HG03571 (cell line): Measurements from ENCODE around the gene CAMTA1.

Experiments
- ATAC-seq: cut with Tn5 transposase; IDR thresholded peaks from one replicate; pipeline ENCODE4 v1.9.1; 2021; ENCODE audit not compliant: unreplicated experiment

The CAMTA1 gene

DNA sequence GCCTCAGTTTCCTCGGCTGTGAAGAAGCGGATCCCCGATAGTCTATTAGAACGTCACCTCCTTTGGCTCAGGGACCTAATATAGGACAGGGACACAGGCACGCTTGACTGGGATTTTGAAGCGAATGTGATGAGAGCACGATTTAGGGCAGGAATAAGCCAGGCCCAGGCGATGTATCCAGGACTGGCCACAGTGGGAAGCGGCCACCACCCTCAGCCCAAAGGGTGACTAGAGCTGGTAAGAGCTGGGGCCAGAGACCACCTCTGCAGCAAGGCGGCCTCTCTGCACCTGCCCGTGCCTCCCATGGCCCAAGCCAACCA, 885.9 kb downstream of the CAMTA1 start:
- no peak for ATAC-seq

- ATAC-seq = no peak
Measured at GRCh38 chr1:7671676-7672075, 886.4 kb downstream of the CAMTA1 start.

DNA sequence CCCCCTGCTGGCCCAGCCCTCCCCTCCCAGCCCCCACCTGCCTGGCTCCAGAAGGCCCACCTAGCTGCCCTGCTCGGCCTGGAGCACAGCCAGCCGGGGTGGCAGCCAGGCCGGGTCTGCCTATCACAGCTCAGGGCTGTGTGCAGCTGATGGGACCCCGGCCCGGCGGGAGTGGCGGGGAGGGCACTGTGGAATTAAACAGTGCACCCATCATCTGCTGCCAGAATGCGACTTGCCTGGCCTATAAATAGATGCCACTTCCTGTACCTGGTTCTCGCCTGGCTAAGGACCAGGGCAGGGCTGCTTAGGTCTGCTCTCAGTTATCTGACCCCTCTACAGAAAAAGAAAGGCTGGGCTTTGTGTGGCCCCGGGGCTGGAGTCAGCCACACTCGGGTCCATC, 887.6 kb downstream of the CAMTA1 start:
- ATAC-seq = no peak

GRCh38 chr1:7674972-7675371, 889.7 kb downstream of the CAMTA1 start:
- ATAC-seq = no peak

DNA sequence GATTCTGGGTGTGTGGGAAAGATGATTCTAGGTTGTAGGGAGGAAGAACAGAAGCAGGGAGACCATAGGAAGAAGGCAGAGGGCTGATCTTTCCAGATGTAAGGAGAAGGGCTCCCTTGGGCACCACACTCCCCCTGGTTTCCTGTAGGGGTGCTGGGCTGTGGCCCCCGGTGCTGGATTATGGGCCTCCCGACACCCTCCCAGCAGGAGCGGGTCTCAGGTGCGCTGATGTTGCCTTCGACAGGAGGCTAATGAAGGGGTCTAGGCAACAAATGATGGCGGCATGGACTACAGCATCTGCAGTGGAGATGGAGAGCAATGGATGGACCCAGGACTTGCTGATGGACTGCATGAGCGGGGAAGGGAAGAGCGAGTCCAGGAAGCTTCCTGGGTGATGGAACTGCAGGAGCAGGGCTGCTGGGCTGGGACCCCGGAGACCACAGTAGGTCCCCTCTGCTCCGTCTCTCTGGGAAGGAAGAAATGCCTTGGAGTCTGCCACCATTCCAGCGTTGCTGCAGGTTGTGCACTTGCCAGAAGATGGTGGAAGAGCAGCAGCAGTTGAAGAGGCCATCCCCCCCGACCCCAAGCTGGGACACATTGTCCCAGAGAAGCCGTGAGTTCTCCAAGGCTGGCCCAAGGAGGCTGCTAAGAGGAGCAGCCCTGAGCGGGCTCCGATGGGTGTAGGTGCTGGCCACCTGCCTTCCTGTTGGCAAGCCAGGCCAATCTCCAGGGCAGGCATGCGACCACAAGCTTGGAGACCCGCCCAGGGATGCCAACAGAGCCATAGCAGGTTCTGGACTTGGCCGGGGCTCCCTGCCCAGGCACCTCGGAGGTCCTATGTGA, 890.4 kb downstream of the CAMTA1 start:
- ATAC-seq = no peak

- ATAC-seq = no peak
Measured at GRCh38 chr1:7676274-7676945, 891.2 kb downstream of the CAMTA1 start.

DNA sequence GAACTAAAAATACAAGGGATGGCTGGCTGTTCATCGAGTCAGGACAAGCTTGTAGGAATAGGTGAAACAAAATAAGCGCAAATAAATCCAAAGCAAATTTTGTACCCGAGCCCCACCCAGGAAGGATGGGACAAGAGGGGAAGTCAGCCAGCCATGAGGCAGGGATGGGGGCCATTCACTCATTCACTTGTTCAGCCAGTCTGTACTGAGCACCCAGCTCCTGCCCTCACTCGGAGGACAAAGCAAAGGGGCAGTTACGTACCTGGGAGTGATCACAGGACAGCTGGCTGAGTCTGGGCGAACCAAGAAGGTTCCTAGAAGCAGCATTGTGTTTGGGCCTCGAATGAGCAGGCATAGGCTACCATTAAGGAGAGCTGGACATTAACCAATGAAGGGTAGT, 891.9 kb downstream of the CAMTA1 start:
- no peak for ATAC-seq

GRCh38 chr1:7677815-7678214, 892.6 kb downstream of the CAMTA1 start:
- ATAC-seq = no peak

DNA sequence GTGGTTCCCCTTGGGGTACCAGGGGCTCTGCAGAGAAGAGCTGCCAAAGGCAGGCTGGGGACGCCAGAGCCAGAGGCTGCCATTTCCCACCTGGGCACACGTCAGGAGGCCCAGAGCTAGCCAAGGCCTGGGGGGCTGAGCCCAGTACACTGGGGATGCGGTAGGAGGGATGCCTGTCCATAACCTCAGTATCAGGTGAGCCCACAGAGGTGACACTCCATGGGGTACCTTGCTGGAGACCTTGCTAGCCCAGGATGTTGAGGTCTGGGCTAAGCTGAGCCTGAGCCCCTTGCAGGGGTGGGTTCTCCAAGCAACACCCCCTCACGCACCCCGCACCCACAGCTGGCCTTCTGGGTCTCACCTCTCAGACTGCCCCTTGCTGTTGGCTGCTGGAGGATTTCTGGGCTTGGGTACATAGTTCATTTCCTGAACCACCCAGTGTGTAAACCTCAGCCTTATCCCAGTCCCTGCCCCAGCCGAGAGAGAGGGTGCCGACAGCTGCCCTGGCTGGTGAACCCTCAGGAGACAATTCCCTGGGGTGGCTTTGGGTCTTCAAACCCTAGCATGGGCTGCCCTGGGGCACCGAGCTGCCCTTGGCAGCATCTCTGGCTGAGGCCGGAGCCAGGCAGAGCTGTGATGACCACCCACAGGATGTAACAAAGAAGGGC, 893.4 kb downstream of the CAMTA1 start:
- ATAC-seq = no peak

DNA sequence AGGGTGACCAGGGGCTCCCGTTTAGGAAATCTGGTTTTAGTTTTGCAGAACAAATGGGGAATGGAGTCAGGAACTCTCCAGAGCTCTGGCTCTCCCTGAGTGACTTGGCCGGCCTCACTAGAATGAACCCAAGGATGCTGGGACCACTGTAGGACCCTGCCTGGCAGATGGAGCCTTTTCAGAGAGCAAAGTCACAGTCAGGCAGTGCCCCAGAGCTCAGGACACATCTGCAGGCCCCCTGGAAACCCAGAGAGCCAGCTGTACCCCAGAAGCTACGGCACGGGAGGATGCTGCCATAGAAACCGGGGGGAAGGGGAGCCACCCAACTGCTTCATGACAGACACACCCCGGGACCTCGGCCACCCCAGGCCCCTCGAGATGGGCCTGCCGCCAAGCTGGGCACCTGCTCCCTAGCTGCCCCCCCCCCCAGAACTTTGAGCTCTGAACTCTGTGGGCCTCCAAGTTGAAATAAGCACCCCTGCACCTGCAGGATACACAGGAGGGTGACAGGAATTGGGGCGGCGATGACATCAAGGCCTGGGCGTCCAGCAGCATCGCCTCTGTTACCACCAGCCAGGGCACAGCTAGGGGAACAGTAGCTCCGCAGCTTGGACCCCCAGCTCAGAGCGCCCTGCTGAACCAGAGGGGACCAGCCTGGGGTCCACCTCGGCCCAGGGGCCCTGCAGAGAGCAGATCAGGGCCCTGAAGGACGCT, 894.1 kb downstream of the CAMTA1 start:
- no peak for ATAC-seq

DNA sequence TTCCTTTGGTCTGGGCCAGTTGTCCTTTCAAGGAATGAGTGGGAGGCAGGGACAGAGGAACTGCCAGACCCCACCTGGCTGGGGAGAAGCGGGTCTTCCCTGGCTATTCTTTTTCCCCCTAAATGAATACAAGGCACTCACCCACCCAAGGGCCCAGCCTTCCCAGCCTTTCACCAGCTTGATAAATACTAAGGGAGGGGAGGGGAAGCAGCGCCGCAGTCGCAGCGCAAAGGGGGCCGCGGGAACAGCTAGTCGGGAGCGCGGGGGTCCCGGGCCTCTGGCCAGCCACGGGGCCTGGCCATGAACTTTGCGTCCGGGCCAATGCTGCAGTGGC, 894.6 kb downstream of the CAMTA1 start:
- no peak for ATAC-seq

- no peak for ATAC-seq
Measured at GRCh38 chr1:7680207-7680954, 895.1 kb downstream of the CAMTA1 start.

DNA sequence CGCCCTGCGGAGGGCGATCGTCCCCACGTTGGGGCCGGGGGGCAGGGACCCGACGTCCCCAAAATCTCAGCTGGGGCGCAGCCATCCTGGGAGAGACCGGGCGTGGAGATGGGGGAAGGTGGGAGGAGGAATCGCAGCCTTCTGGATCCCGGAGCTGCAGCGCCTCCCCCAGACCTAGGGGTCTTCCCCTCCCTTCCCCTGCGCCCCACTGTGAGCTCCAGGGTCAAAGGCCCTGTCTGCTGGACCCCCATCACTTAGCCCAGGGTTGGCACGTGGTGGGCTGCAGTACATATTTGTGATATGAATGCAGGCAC, 895.7 kb downstream of the CAMTA1 start:
- ATAC-seq = no peak

DNA sequence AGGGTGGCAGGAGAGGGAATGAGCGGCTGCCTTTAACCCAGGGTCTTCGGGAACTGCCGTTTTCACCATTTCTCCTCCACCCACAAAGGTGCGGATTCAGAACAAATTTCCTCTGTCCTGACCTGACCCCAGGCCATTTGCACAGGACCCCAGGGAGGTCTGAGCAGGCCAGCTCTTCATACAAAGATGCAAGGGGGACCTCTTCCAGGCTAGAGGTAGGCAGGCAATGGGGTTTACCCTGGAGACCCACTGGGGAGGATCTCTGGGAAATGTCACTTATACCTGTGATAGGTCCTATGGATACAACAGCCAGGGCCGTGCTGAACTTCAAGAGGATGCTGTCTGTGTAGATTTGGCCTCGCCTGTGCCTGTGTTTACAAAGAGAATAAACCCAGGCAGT, 896.1 kb downstream of the CAMTA1 start:
- no peak for ATAC-seq

- no peak for ATAC-seq
Measured at GRCh38 chr1:7683521-7683920, 898.3 kb downstream of the CAMTA1 start.

DNA sequence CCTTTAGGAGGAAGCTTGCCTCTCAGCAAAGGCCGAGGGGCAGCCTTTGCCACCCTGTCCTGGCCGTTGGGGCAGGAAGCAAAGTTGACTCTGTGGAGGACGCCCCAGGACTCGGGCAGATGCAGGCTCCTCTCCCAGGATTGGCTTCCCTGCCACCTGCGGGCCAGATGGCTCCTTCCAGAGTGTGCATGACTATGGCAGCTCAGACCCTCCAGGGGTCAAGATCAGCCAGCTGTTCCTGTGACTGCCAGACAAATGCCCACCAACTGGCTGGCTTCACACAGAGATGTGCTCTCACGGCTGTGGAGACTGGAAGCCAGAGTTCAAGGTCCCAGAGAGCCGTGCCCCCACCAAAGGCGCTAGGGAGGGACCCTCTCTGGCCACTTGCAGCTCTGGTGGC, 898.9 kb downstream of the CAMTA1 start:
- ATAC-seq = no peak

DNA sequence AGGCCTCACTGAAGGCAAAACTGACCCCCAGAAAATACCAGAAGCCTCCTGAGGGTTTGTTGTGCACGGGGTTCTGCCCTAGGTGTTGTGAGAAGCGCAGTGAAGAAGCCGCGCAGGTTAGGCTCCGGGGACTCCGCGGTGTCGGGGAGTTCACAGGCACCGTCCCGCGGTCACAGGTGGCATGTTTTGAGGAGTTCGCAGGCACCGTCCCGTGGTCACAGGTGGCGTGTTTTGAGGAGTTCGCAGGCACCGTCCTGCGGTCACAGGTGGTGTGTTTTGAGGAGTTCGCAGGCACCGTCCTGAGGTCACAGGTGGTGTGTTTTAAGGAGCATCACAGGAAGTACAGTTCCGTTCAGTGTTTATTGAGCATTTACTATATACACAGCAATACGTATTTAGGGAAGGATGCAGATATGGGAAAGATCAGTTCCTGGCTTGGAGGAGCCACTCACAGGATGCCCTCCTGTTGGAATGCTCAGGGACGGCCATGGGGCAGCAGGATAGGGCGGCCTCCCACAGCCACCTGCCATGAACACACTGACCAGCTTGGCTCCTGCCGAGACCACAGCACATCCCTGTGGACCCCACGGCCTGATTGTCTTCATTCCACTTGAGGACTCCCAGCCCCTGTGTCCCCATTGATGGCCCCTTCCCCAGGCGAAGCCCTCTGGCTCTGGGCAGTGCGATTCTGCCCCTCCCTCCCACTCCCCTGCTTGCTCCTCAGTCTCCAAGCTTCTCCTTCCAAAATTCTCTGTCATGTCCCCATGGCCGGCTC, 899.8 kb downstream of the CAMTA1 start:
- no peak for ATAC-seq

DNA sequence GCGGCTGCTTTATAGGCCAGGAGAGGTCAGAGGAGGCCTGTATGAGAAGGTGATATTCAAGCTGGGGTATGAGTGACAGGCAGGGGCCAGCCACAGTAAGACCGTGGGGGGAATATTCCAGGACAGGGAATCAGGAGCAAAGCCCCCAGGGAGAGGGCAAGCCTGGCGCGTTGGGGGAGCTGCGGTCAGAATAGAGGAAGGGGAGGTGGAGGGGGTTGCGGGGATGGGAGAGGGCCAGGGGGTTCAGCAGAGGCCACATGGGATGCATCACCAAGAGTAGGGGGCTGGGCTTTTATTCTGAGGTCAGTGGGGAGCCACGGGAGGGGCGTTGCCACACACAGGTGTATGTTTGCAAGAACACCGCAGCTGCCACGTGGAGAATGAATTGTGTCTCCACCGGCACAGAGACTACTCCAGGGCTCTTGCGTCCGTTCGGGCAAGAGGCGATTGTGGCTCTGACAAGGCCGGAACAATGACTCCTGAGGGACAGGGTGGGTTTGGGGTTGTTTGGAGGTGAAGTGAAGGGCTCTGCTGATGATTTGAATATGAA, 901.1 kb downstream of the CAMTA1 start:
- ATAC-seq = no peak

DNA sequence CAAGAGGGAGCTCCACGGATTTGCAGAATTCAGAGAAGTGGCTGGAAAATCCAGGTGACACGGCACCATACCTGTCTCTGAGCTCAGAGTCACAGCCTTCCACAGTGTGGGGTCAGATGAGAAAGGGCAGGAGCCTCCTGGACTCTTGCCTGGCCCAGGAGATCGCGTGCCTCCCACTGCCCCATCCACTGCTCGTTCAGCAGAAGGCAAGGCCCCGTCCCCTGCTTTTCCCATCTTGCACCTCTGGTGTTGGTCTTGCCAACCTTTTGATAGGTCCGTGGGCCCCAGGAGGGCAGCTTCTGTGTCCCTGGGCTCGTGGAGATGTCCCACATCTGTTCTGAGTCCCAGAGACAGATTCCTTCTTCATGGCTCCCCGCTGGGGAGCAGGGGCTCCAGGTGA, 902.2 kb downstream of the CAMTA1 start:
- no peak for ATAC-seq

DNA sequence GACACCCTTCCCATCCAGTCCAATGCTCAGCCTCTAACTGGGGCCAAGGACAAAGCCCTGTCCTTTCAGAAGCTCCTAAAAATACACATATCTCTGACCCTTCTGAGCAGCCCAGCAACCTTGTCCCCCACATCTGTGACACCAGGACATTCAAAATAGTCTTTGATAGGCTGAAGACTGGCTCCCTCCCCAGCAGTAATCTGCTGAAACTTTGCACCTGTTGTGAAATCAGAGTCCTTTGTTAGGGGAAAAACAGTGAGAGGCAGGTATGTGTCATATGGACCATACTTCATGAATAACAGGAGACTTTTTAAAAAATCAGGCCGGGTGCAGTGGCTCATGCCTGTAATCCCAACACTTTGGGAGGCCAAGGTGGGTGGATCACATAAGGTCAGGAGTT, 903.4 kb downstream of the CAMTA1 start:
- no peak for ATAC-seq
